Loucy (cell line): ENCODE results near the gene RPL7L1.

Source experiments
- EZH2phosphoT487 ChIP-seq: fragments of 200-600 bp; IDR thresholded peaks from 2 replicates; pipeline ENCODE4 v1.6.1; 2018; ENCODE audit warnings: antibody characterized with exemption, mild to moderate bottlenecking, moderate library complexity, borderline replicate concordance
- TF ChIP-seq, protein P1 (sequence below): fragments of 200-600 bp; sonication (generic); conservative IDR thresholded peaks from 2 replicates; pipeline ENCODE4 v1.5.1; 2014; ENCODE audit warnings: mild to moderate bottlenecking, antibody characterized with exemption, low read length

DNA sequence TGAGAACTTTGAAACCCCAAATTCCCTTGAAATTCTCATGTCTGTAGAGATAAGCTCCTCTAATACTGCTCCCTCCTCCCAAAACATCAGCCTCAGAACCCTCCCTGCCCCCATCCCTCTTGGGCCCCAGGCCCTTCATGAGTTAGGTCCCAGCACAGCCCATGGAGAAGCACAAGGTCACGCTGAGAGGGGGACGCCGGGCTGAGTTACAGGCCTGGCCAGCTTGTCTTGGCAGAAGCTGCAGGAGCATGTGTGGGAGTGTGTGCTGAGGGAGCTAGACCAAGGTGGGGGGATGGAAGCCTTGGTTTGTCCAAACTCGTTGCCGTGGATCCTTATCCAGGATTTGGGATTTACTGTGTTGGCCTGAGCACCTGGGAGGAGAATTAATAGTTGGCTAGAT is 27.9 kb downstream of the RPL7L1 start:
- TF ChIP-seq, protein P1, sequence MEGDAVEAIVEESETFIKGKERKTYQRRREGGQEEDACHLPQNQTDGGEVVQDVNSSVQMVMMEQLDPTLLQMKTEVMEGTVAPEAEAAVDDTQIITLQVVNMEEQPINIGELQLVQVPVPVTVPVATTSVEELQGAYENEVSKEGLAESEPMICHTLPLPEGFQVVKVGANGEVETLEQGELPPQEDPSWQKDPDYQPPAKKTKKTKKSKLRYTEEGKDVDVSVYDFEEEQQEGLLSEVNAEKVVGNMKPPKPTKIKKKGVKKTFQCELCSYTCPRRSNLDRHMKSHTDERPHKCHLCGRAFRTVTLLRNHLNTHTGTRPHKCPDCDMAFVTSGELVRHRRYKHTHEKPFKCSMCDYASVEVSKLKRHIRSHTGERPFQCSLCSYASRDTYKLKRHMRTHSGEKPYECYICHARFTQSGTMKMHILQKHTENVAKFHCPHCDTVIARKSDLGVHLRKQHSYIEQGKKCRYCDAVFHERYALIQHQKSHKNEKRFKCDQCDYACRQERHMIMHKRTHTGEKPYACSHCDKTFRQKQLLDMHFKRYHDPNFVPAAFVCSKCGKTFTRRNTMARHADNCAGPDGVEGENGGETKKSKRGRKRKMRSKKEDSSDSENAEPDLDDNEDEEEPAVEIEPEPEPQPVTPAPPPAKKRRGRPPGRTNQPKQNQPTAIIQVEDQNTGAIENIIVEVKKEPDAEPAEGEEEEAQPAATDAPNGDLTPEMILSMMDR, result no peak
- no peak for TF ChIP-seq EZH2phosphoT487
